GM12865 (cell line): Measurements from ENCODE around the gene LPIN1.
"Not testable (repeated sequence)": the region's sequence is repeated elsewhere in the genome, so short reads cannot be mapped to it uniquely, and the experiment has no call there.

ENCODE experiments used
- DNase-seq: peaks from one replicate; pipeline ENCODE4 v3.0.0; 2010; ENCODE audit warnings: low read depth
- H3K4me3 ChIP-seq: 2 replicates; pipeline ENCODE4 v1.5.1; 2011; ENCODE audit warnings: mild to moderate bottlenecking, low read depth, low read length, control low read depth
- TF ChIP-seq, protein P1 (sequence below): IDR thresholded peaks from 2 replicates; pipeline ENCODE4 v1.5.1; 2011; ENCODE audit warnings: low read length, control low read depth, low read depth, inconsistent platforms; ENCODE audit not compliant: insufficient read depth; ENCODE audit errors: missing control alignments

Gene LPIN1

DNA sequence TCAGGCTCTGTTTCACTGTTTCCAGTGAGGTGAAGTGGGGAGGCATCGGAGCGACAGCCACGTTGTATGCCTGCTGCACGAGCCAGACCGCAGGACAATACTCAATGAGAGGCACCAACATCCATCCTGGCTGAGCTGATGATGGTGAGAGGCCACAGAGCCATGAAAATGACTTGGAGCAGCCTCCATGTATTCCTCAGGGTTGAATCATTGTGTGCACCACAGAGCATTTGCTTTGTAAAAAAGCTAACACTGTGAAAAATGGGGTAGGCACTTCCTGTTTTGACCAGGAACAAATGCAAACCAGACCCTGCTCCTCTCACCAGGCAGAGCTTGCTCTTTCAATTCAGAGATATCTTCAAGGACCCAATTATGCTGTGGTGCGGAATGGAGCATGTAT is 87.2 kb downstream of the LPIN1 start:
- DNase-seq, result no peak
- no peak overlapping the region for H3K4me3 ChIP-seq
- TF ChIP-seq, protein P1, sequence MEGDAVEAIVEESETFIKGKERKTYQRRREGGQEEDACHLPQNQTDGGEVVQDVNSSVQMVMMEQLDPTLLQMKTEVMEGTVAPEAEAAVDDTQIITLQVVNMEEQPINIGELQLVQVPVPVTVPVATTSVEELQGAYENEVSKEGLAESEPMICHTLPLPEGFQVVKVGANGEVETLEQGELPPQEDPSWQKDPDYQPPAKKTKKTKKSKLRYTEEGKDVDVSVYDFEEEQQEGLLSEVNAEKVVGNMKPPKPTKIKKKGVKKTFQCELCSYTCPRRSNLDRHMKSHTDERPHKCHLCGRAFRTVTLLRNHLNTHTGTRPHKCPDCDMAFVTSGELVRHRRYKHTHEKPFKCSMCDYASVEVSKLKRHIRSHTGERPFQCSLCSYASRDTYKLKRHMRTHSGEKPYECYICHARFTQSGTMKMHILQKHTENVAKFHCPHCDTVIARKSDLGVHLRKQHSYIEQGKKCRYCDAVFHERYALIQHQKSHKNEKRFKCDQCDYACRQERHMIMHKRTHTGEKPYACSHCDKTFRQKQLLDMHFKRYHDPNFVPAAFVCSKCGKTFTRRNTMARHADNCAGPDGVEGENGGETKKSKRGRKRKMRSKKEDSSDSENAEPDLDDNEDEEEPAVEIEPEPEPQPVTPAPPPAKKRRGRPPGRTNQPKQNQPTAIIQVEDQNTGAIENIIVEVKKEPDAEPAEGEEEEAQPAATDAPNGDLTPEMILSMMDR, result no peak

- DNase-seq, result no peak
- TF ChIP-seq, protein P1, result no peak
Observed at GRCh38 chr2:11835403-11835802, 89.0 kb downstream of the LPIN1 start.

DNA sequence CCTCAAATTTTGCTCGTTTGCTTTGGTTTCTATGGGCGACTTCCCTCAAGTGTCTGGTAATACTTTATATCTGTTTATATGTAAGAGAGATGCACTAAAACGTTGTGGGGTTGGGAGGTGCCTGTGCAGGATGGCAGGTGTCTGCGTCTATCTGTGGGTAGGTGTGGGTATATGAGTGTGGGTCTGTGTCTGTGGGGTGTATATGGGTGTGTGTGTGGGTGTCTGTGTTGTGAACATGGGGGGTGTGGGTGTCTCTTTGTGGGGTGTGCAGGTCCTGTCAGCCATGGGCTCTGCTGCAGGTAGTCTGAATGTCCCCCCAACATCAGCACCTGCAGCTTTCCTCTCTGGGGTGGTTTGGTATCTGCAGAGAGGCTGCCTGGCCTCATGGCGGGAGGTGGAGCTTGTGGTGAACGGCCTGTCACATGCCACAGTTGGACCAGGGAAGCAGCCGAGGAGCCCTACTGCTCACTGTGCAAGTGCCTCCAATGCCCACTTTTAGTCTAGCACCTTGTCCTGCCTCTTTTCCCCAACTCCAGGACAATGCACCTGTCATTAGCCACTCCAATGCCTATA is 90.3 kb downstream of the LPIN1 start:
- TF ChIP-seq, protein P1, result no peak
- no peak overlapping the region for H3K4me3 ChIP-seq
- DNase-seq, result no peak

More at GRCh38 chr2:11835403-11835802, 89.0 kb downstream of the LPIN1 start:
- no peak overlapping the region for H3K4me3 ChIP-seq

DNA sequence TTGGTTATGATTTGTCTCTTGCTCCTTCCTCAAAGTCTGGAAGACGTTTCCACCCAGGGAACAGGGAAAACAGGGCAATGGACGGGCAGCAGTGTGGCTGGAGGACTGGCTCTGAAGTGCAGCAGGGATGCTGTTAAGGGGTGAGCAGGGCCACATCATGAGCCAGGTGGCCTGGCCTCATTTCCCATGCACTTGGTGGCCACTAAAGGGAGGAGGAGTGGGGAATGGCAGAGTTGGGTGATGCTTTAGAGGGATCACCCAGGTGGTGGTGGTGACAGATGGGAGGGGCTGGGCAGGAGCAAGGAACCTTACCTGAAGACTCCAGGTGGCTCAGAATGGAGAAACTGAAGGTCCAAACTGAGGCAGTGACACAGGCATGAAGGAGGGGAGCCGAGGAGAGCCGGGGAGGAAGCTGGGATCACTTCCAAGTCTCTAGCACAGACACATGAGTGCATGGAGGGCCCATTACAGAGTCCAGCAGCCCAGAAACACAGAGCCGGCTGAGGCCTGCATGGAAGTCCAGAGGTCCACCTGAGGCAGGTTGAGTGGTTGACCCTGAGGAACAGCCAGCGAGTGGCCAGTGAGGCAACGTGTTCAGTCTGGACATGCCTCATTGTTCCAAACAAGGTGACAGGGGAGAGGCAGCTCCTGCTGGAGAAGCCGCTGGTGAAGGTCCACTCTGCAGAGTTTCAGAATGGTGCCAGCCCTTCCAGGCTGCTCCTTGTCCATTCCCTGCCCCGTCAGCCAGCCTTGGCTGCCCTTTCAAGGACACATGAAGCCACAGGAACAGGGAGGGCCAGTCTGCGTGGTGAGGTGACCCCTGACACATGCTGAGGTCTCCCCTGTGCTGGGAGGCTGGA is 91.7 kb downstream of the LPIN1 start:
- TF ChIP-seq, protein P1, result no peak
- no peak for DNase-seq
- H3K4me3 ChIP-seq, result no peak overlapping the region

- H3K4me3 ChIP-seq, result no peak overlapping the region
- TF ChIP-seq, protein P1, result no peak
- DNase-seq, result no peak
Observed at GRCh38 chr2:11839916-11840315, 93.5 kb downstream of the LPIN1 start.

DNA sequence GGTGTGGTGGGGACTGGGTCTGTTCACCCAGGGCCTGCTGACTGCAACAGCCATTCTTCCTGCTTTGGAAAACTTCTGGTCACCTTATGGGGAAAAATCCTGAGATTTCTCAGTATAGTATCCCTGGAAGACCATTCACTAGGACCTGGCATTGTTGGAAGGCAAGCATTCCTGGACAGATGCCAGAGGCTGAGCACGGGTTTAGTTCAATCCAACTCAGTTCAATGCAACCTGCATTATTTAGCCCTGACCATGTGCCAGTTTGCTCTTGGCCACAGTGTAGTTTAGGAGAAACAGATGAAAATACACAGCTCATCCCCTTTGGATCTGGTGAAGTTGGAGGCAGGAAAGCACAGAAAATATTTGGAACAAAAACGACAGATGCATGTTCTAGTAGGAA is 95.9 kb downstream of the LPIN1 start:
- DNase-seq, result no peak

GRCh38 chr2:11844798-11845197 is 98.4 kb downstream of the LPIN1 start:
- not testable (repeated sequence) for DNase-seq, H3K4me3 ChIP-seq

More for the DNA sequence above, 95.9 kb downstream of the LPIN1 start:
- no peak overlapping the region for H3K4me3 ChIP-seq
- TF ChIP-seq, protein P1, result no peak

DNA sequence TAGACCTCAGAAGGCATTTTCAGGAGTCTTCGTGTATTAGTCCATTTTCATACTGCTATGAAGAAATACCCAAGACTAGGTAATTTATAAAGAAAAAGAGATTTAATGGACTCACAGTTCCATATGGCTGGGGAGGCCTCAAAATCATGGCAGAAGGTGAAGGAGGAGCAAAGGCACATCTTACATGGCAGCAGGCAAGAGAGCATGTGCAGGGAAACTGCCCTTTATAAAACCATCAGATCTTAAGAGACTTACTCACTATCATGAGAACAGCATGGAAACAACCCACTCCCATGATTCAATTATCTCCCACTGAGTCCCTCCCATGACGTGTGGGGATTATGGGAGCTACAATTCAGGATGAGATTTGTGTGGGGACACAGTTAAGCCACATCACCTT is 101.5 kb downstream of the LPIN1 start:
- not testable (repeated sequence) for H3K4me3 ChIP-seq, DNase-seq
